Endodermal cell (in vitro differentiated cells): ENCODE measurements around the gene CLEC16A. TPM values are rescaled to one million over a fixed set of nuclear protein-coding genes. Genes with fewer than 3 reads are reported as not detected.

Source experiments
- DNase-seq: peaks from one replicate; pipeline ENCODE4 v3.0.0-alpha.2; 2017
- H3K27ac ChIP-seq: 2 replicates; pipeline ENCODE4 v1.5.1; 2013; ENCODE audit warnings: mild to moderate bottlenecking, low read depth, low read length, moderate library complexity
- H3K27me3 ChIP-seq: 2 replicates; pipeline ENCODE4 v1.6.1; 2013; ENCODE audit warnings: mild to moderate bottlenecking, low read length, moderate library complexity; ENCODE audit not compliant: insufficient read depth, control insufficient read depth, poor library complexity, severe bottlenecking
- H3K36me3 ChIP-seq: 2 replicates; pipeline ENCODE4 v1.7.0; 2013; ENCODE audit warnings: mild to moderate bottlenecking, low read length, moderate library complexity; ENCODE audit not compliant: control insufficient read depth, insufficient read depth
- H3K4me1 ChIP-seq: one replicate; pipeline ENCODE4 v1.7.0; 2013; ENCODE audit warnings: low read length; ENCODE audit not compliant: control insufficient read depth, insufficient read depth
- H3K4me3 ChIP-seq: 2 replicates; pipeline ENCODE4 v1.5.1; 2013; ENCODE audit warnings: mild to moderate bottlenecking, low read length, moderate library complexity
- H3K9ac ChIP-seq: 2 replicates; pipeline ENCODE4 v1.6.1; 2013; ENCODE audit warnings: mild to moderate bottlenecking, low read length, moderate library complexity; ENCODE audit not compliant: poor library complexity, severe bottlenecking; ENCODE audit errors: extremely low read depth
- H3K9me3 ChIP-seq: 2 replicates; pipeline ENCODE4 v1.6.1; 2013; ENCODE audit warnings: mild to moderate bottlenecking, low read length, moderate library complexity; ENCODE audit not compliant: control insufficient read depth
- H3K27ac Mint-ChIP-seq: 2 replicates; pipeline ENCODE4 v1.8.0; 2020; ENCODE audit warnings: mixed read lengths
- H3K27me3 Mint-ChIP-seq: 2 replicates; pipeline ENCODE4 v1.8.0; 2021; ENCODE audit warnings: mild to moderate bottlenecking, mixed read lengths; ENCODE audit not compliant: insufficient read depth
- H3K36me3 Mint-ChIP-seq: 2 replicates; pipeline ENCODE4 v1.8.0; 2020; ENCODE audit warnings: low read depth, mixed read lengths
- H3K4me1 Mint-ChIP-seq: 2 replicates; pipeline ENCODE4 v1.8.0; 2020; ENCODE audit warnings: mixed read lengths
- H3K4me3 Mint-ChIP-seq: 2 replicates; pipeline ENCODE4 v1.8.0; 2020; ENCODE audit warnings: mild to moderate bottlenecking, moderate library complexity, mixed read lengths
- H3K9me3 Mint-ChIP-seq: 2 replicates; pipeline ENCODE4 v1.8.0; 2020; ENCODE audit warnings: mild to moderate bottlenecking, mixed read lengths
- WGBS, 2 experiments: methylation state at CpG; one replicate each; pipeline versions ENCODE4 v1.1.5 to v1.1.7; 2013; ENCODE audit warnings: missing lambda C conversion rate in 2 of 2, mixed read lengths in 1 of 2; ENCODE audit not compliant: insufficient coverage in 1 of 2, insufficient read length in 1 of 2; 5-methylcytosine and 5-hydroxymethylcytosine counted together
- total RNA-seq, 2 donors: library from RNA; stranded (reverse); fragmentation: NEBNext Ultra II Directional in 1 of 2; extraction: Animal tissue kit (Norgen Biotek cat#: 25700) in 1 of 2; gene quantifications; 2 replicates in 1 of 2; 3 replicates in 1 of 2; pipeline ENCODE4 v1.2.1, GENCODE V29; 2021
- TF ChIP-seq, protein P1 (sequence below): fragments of 200-600 bp; sonication (generic); conservative IDR thresholded peaks from 2 replicates; pipeline ENCODE4 v1.5.0; 2021; ENCODE audit warnings: antibody characterized with exemption, mild to moderate bottlenecking

The CLEC16A gene
- total RNA-seq, 2 donors from 2014 or later, result 19.5 to 28.3 TPM

DNA sequence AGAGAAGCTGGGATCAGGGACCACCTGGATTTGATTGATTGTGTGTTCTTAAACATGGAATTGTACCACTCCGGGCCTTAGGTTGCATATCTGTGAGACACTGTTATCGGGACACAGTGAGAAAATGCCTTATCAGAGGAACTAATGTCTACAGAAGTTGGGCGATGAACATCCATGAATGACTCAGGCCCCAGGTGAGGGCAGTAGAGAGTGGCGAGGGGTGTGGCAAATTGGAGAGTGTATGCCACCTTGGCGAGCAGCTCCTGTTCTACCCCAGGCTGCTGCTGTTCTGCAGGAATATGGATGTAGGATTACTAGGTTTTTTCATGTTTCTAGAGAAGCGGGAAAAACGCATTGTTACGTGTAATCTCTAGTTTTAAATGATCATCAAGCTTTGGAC lies 38.8 kb downstream of the CLEC16A start:
- no peaks in the 10 kb centered on the region for H3K27me3 Mint-ChIP-seq
- no peaks in the 10 kb centered on the region for H3K27me3 ChIP-seq
- TF ChIP-seq, protein P1, sequence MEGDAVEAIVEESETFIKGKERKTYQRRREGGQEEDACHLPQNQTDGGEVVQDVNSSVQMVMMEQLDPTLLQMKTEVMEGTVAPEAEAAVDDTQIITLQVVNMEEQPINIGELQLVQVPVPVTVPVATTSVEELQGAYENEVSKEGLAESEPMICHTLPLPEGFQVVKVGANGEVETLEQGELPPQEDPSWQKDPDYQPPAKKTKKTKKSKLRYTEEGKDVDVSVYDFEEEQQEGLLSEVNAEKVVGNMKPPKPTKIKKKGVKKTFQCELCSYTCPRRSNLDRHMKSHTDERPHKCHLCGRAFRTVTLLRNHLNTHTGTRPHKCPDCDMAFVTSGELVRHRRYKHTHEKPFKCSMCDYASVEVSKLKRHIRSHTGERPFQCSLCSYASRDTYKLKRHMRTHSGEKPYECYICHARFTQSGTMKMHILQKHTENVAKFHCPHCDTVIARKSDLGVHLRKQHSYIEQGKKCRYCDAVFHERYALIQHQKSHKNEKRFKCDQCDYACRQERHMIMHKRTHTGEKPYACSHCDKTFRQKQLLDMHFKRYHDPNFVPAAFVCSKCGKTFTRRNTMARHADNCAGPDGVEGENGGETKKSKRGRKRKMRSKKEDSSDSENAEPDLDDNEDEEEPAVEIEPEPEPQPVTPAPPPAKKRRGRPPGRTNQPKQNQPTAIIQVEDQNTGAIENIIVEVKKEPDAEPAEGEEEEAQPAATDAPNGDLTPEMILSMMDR, result peak; percentile 46
- 92 to 99% methylated on average over 7 to 8 of the region's 8 CpGs for WGBS, 2 experiments
- no peak overlapping the region for H3K9ac ChIP-seq
- DNase-seq, result no peak
- H3K9me3 Mint-ChIP-seq, result no peaks in the 10 kb centered on the region
- no peaks in the 10 kb centered on the region for H3K9me3 ChIP-seq
- no peaks in the 10 kb centered on the region for H3K4me1 ChIP-seq
- peaks cover 46% of the 10 kb centered on the region for H3K36me3 Mint-ChIP-seq
- H3K36me3 ChIP-seq, result peaks cover 28% of the 10 kb centered on the region
- H3K4me3 ChIP-seq, result no peak overlapping the region
- no peak overlapping the region for H3K4me3 Mint-ChIP-seq
- no peak overlapping the region for H3K27ac ChIP-seq
- no peaks in the 10 kb centered on the region for H3K4me1 Mint-ChIP-seq
- H3K27ac Mint-ChIP-seq, result no peak overlapping the region

- TF ChIP-seq, protein P1, result no peak
- H3K36me3 ChIP-seq, result peaks cover 35% of the 10 kb centered on the region
- no peaks in the 10 kb centered on the region for H3K4me1 Mint-ChIP-seq
- WGBS, 2 experiments, result 93 to 96% methylated on average over 4 to 6 of the region's 6 CpGs
- no peak overlapping the region for H3K27ac Mint-ChIP-seq
- no peak overlapping the region for H3K9ac ChIP-seq
- no peak overlapping the region for H3K4me3 ChIP-seq
- H3K4me1 ChIP-seq, result no peaks in the 10 kb centered on the region
- no peak for DNase-seq
- no peaks in the 10 kb centered on the region for H3K27me3 Mint-ChIP-seq
- no peaks in the 10 kb centered on the region for H3K27me3 ChIP-seq
- peaks cover 47% of the 10 kb centered on the region for H3K36me3 Mint-ChIP-seq
- no peaks in the 10 kb centered on the region for H3K9me3 Mint-ChIP-seq
- H3K27ac ChIP-seq, result no peak overlapping the region
- no peak overlapping the region for H3K4me3 Mint-ChIP-seq
- H3K9me3 ChIP-seq, result no peaks in the 10 kb centered on the region
Measured at GRCh38 chr16:10984509-10984908, 40.1 kb downstream of the CLEC16A start.

DNA sequence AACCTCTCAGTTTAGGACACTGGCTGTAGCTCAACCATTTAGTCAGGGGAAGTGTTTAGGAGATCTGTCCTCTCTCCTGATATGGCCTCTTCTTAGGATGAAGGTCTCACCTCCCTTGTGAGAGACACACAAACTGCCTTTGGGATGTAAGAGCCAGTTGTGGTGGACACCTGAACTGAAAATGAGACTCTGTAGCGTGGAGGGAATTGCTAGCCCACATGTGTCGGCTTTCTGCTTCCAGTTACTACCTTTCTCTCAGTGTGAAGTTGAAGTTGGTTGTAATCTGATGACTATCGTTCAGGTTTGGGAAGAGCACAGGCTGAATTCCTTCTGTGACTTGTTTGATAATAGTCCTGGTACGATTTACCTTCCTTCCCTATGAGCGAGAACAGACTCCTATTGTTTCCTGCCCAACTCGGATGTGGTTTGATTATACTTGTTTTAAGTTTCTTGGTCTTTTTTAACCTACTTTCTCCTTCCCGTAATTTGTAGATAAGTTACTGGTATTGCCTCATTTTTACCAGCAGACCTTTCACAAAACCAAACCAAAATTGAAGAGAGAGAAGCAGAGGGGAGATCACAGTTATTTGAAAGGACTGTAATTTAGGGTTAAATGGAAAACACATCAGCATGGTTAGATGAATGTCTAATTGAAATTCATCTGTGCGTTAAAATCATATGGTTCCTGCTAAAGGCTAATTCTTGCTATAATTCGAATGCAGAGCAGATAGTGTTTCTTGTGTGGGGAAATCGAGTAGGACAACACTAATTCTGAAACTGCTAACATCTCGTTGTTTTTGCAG lies 43.2 kb downstream of the CLEC16A start:
- Histone ChIP-seq H3K27ac (no peak overlapping the region), H3K9me3 (no peaks in the 10 kb centered on the region), H3K4me1 (no peaks in the 10 kb centered on the region), H3K4me3 (no peak overlapping the region), H3K9ac (no peak overlapping the region), H3K27me3 (no peaks in the 10 kb centered on the region), H3K36me3 (peaks cover 39% of the 10 kb centered on the region)
- H3K36me3 Mint-ChIP-seq, result peaks cover 51% of the 10 kb centered on the region
- H3K9me3 Mint-ChIP-seq, result no peaks in the 10 kb centered on the region
- H3K4me3 Mint-ChIP-seq, result no peak overlapping the region
- H3K27me3 Mint-ChIP-seq, result no peaks in the 10 kb centered on the region
- TF ChIP-seq, protein P1, result no peak
- H3K4me1 Mint-ChIP-seq, result no peaks in the 10 kb centered on the region
- 90 to 94% methylated on average over 8 to 10 of the region's 11 CpGs for WGBS, 2 experiments
- no peak for DNase-seq
- no peak overlapping the region for H3K27ac Mint-ChIP-seq
